ENCODE data around the gene REC8.

REC8 gene

GRCh38 chr14:24150567-24150966 is 21.3 kb upstream of the REC8 start:
- Mint-ChIP-seq H3K36me3 (ENCODE audit: low read depth) (peaks cover 51% of the 10 kb centered on the region), H3K27ac (no peak overlapping the region)

DNA sequence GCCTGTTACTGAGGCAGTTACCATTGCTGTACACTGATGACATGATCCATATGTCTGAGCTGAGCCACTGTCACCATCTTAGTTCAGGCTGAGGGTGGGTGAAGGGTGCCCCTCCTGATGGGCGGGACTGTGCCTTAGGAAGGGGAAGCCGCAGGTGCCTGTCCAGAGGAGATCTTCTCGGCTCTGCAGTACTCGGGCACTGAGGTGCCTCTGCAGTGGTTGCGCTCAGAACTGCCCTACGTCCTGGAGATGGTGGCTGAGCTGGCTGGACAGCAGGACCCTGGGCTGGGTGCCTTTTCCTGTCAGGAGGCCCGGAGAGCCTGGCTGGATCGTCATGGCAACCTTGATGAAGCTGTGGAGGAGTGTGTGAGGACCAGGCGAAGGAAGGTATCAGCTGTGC is 20.9 kb upstream of the REC8 start:
- H3K4me3 Mint-ChIP-seq, result no peak overlapping the region
- TF ChIP-seq, protein P1, sequence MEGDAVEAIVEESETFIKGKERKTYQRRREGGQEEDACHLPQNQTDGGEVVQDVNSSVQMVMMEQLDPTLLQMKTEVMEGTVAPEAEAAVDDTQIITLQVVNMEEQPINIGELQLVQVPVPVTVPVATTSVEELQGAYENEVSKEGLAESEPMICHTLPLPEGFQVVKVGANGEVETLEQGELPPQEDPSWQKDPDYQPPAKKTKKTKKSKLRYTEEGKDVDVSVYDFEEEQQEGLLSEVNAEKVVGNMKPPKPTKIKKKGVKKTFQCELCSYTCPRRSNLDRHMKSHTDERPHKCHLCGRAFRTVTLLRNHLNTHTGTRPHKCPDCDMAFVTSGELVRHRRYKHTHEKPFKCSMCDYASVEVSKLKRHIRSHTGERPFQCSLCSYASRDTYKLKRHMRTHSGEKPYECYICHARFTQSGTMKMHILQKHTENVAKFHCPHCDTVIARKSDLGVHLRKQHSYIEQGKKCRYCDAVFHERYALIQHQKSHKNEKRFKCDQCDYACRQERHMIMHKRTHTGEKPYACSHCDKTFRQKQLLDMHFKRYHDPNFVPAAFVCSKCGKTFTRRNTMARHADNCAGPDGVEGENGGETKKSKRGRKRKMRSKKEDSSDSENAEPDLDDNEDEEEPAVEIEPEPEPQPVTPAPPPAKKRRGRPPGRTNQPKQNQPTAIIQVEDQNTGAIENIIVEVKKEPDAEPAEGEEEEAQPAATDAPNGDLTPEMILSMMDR (IDR thresholded peaks at IDR 0.05), result no peak

More at GRCh38 chr14:24150567-24150966, 21.3 kb upstream of the REC8 start:
- Mint-ChIP-seq H3K9me3 (no peaks in the 10 kb centered on the region), H3K4me3 (no peak overlapping the region), H3K4me1 (peaks cover 30% of the 10 kb centered on the region), H3K27me3 (ENCODE audit: low read depth, poor library complexity) (no peaks in the 10 kb centered on the region)
- TF ChIP-seq, protein P1 (IDR thresholded peaks at IDR 0.05), result no peak
- no peak for DNase-seq

DNA sequence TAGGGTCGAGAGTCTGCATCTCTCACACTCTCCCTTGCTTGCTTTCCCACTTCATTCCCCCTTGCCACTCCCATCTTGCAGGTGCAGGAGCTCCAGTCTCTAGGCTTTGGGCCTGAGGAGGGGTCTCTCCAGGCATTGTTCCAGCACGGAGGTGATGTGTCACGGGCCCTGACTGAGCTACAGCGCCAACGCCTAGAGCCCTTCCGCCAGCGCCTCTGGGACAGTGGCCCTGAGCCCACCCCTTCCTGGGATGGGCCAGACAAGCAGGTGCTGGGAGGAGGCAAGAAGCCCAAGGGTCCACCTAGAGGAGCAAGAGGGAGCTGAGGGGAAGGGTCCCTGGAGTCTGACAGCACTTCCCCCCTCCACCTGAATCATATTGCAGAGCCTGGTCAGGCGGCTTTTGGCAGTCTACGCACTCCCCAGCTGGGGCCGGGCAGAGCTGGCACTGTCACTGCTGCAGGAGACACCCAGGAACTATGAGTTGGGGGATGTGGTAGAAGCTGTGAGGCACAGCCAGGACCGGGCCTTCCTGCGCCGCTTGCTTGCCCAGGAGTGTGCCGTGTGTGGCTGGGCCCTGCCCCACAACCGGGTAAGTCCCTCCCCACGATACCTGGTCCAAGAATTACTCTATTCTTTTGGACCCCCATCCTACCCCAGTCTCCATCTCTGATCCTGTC is 20.3 kb upstream of the REC8 start:
- no peak for DNase-seq
- H3K27me3 Mint-ChIP-seq (ENCODE audit: low read depth, poor library complexity), result no peaks in the 10 kb centered on the region
- H3K4me3 Mint-ChIP-seq, result no peak overlapping the region
- TF ChIP-seq, protein P1 (IDR thresholded peaks at IDR 0.05), result no peak
- peaks cover 21% of the 10 kb centered on the region for H3K4me1 Mint-ChIP-seq
- H3K9me3 Mint-ChIP-seq, result no peaks in the 10 kb centered on the region
- peaks cover 57% of the 10 kb centered on the region for H3K36me3 Mint-ChIP-seq (ENCODE audit: low read depth)
- no peak overlapping the region for H3K27ac Mint-ChIP-seq

More for the DNA sequence above, 20.9 kb upstream of the REC8 start:
- no peak overlapping the region for H3K27ac Mint-ChIP-seq
- H3K9me3 Mint-ChIP-seq, result no peaks in the 10 kb centered on the region
- H3K27me3 Mint-ChIP-seq (ENCODE audit: low read depth, poor library complexity), result no peaks in the 10 kb centered on the region
- peaks cover 26% of the 10 kb centered on the region for H3K4me1 Mint-ChIP-seq
- peaks cover 55% of the 10 kb centered on the region for H3K36me3 Mint-ChIP-seq (ENCODE audit: low read depth)
- DNase-seq, result no peak

DNA sequence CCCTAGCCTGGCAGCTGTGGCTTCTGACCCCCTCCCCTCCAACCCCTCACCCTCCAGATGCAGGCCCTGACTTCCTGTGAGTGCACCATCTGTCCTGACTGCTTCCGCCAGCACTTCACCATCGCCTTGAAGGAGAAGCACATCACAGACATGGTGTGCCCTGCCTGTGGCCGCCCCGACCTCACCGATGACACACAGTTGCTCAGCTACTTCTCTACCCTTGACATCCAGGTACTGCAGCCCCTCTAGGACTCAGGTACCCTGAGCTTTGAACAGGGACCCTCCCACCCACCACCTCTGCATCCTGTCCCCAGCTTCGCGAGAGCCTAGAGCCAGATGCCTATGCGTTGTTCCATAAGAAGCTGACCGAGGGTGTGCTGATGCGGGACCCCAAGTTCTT is 16.8 kb upstream of the REC8 start:
- no peaks in the 10 kb centered on the region for H3K27me3 Mint-ChIP-seq (ENCODE audit: low read depth, poor library complexity)
- H3K27ac Mint-ChIP-seq, result no peak overlapping the region
- no peak for DNase-seq
- no peak overlapping the region for H3K4me3 Mint-ChIP-seq
- peaks cover 64% of the 10 kb centered on the region for H3K36me3 Mint-ChIP-seq (ENCODE audit: low read depth)
- TF ChIP-seq, protein P1 (IDR thresholded peaks at IDR 0.05), result no peak
- peaks cover 4% of the 10 kb centered on the region for H3K4me1 Mint-ChIP-seq
- H3K9me3 Mint-ChIP-seq, result no peaks in the 10 kb centered on the region

GRCh38 chr14:24156840-24157239 is 15.0 kb upstream of the REC8 start:
- H3K4me3 Mint-ChIP-seq, result no peak overlapping the region
- TF ChIP-seq, protein P1 (IDR thresholded peaks at IDR 0.05), result no peak
- H3K36me3 Mint-ChIP-seq (ENCODE audit: low read depth), result peaks cover 49% of the 10 kb centered on the region
- H3K27me3 Mint-ChIP-seq (ENCODE audit: low read depth, poor library complexity), result no peaks in the 10 kb centered on the region
- no peaks in the 10 kb centered on the region for H3K9me3 Mint-ChIP-seq
- peak overlapping the region; percentile 36 for H3K27ac Mint-ChIP-seq
- H3K4me1 Mint-ChIP-seq, result peaks cover 16% of the 10 kb centered on the region
- DNase-seq, result no peak

DNA sequence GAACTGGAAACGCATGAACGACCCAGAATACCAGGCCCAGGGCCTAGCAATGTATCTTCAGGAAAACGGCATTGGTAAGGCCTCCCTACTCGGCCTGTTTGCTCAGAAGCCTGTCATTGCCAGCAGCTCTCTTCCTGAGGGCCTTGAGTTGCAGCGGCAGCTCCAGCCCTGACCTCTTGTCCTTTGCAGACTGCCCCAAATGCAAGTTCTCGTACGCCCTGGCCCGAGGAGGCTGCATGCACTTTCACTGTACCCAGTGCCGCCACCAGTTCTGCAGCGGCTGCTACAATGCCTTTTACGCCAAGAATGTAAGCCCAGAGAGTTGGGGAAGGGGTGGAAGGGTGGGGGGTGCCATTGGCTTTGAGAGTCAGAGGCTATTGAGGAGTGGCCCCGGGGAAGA is 14.5 kb upstream of the REC8 start:
- H3K27me3 Mint-ChIP-seq (ENCODE audit: low read depth, poor library complexity), result no peaks in the 10 kb centered on the region
- TF ChIP-seq, protein P1 (IDR thresholded peaks at IDR 0.05), result no peak
- peak overlapping the region; percentile 39 for H3K27ac Mint-ChIP-seq
- peaks cover 48% of the 10 kb centered on the region for H3K36me3 Mint-ChIP-seq (ENCODE audit: low read depth)
- no peak for DNase-seq
- no peaks in the 10 kb centered on the region for H3K9me3 Mint-ChIP-seq
- H3K4me1 Mint-ChIP-seq, result peaks cover 21% of the 10 kb centered on the region
- no peak overlapping the region for H3K4me3 Mint-ChIP-seq

Data from nephron progenitor cell (in vitro differentiated cells).